ENCODE data around the gene TRNP1. TPM values are rescaled to one million over a fixed set of nuclear protein-coding genes. Genes with fewer than 3 reads are reported as not detected.

TRNP1 gene
- total RNA-seq, 2 donors from 2014 or later = not detected

DNA sequence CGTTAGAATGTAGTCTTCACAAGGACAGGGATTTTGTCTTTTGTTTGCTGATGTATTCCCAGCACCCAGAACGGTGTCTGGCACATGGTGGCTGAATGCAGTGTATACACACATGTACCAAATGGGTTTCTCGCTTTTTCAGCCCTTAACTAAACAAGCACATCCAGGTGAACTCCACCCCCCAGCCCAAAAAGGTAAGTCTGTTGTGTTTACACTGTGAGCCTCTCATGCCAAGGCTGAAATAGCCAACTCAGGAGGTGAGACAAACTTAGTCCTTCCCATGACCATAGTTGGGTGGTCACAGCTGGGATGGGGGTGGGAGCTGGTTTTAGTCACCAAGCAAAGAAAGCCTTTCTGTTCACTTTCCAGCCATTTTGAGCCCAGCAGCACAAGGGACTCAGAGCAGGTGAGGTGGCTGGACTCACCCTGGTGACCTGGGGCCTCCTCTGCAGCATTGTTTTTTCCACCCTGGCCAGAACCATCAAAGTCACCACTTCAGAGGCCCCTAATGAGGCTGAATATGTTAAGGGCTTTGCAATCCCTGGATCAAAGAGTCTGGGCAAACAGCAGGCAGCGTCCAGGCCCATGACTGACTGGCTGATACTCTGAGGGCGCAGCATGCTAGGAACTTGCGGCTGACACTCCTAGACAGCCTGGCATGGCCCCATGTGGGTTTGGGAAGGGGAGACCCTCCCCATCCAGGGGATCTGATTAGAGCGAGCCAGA, 10.4 kb downstream of the TRNP1 start:
- Mint-ChIP-seq H3K9me3 (no peaks in the 10 kb centered on the region), H3K36me3 (ENCODE audit: low read depth) (no peaks in the 10 kb centered on the region), H3K27ac (no peak overlapping the region), H3K4me1 (no peaks in the 10 kb centered on the region), H3K4me3 (no peak overlapping the region), H3K27me3 (peaks cover 3% of the 10 kb centered on the region)
- no peak for ATAC-seq (replicated peaks)

DNA sequence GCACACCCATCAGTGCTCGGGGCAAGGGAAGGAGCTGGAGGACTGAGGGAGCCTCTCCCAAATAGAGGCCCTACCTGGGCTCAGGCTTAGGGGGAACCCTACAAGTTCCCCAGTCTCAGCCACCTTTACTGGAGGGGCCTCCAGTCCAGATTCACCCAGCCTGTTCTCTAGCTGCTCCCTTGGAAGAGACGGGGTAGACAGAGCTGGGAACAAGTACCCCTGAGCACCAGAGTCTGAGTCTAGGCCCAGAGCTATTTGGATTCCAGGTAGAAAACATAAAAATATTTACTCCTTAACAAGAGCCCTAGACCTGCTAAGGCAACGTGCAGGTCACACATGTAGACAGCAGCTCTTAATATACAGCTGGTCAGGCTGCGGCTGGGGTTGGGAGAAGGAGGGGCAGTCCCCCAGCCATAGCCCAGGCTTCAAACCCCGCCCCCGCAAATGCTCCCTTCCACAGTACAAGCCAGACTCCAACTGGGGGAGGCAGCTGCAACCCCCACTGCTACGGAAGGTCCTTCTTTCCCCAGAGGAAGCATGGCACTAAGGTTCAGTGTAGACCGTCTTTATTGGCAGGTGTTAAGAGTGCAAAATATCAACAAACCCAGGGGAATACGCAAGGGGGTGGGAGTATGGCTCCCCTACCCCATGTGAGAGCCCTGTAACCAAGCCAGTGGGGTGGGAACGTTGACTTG, 11.1 kb downstream of the TRNP1 start:
- no peak overlapping the region for H3K4me3 Mint-ChIP-seq
- H3K9me3 Mint-ChIP-seq = no peaks in the 10 kb centered on the region
- ATAC-seq (replicated peaks) = no peak
- no peaks in the 10 kb centered on the region for H3K36me3 Mint-ChIP-seq (ENCODE audit: low read depth)
- peaks cover 3% of the 10 kb centered on the region for H3K27me3 Mint-ChIP-seq
- no peaks in the 10 kb centered on the region for H3K4me1 Mint-ChIP-seq
- H3K27ac Mint-ChIP-seq = no peak overlapping the region

- ATAC-seq (replicated peaks) = no peak
- Mint-ChIP-seq H3K9me3 (no peaks in the 10 kb centered on the region), H3K27ac (no peak overlapping the region), H3K27me3 (peaks cover 3% of the 10 kb centered on the region), H3K4me3 (no peak overlapping the region), H3K36me3 (ENCODE audit: low read depth) (no peaks in the 10 kb centered on the region), H3K4me1 (no peaks in the 10 kb centered on the region)
These were observed 11.7 kb downstream of the TRNP1 start for GRCh38 chr1:27005166-27005530.

DNA sequence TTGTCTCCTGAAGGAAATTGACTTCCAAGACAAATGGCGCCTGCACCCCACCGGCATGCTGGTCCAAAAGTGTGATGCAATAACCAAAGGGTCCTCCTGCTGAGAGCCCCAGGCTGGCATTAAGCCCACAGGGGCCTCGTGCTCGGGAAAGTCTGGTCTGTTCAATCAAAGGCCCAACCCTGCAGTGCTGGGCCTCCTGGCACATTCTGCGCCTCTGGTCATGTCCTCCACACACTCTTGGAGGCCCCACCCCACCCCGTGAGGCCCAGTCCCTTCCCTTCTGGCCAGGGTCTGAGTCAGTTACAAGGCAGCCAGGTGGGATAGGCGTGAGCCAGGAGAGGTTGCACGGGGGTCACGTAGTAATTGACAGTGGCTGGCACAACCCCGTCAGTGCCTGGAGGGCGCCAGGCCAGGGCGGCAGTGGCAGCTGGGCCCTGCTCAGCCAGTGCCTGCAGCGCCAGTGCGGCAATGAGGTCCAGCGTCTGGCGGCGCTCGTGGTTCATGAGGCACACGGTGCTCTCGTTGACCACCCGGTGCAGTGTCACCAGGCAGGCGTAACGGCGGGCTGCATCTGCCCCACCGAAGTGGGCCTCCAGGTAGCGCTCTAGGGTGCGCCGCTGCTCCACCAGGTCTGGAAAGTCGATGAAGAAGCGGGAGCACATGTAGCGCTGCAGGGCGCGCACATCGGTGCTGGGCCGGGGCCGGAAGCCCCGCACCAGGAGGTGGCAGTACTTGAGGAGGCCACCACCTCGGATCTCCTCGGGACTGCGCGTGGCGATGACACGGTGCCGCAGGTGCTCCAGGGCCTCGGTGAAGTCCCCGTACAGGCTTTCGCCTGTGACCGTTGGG, 12.4 kb downstream of the TRNP1 start:
- H3K27ac Mint-ChIP-seq = no peak overlapping the region
- no peak overlapping the region for H3K4me3 Mint-ChIP-seq
- no peaks in the 10 kb centered on the region for H3K36me3 Mint-ChIP-seq (ENCODE audit: low read depth)
- H3K4me1 Mint-ChIP-seq = no peaks in the 10 kb centered on the region
- peaks cover 3% of the 10 kb centered on the region for H3K27me3 Mint-ChIP-seq
- no peaks in the 10 kb centered on the region for H3K9me3 Mint-ChIP-seq
- ATAC-seq (replicated peaks) = no peak

DNA sequence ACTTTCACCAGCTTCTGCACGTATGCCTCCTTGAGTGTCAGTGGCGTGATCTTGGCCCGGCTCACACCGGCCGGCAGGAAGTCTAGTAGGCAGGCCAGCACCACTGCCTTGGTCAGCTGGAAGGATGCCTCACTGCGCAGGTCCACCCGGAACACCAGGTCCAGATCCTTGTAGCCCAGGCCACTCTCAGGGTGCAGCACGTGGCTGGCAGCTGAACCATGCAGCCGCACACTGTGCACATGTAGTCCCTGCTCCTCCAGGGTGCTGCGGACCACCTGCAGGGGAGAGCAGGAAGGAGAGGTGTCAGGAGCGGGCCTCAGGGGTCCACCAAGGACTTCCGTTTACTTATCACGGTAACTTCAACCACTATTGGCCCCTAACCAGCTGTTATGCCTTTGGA, 13.2 kb downstream of the TRNP1 start:
- Mint-ChIP-seq H3K9me3 (no peaks in the 10 kb centered on the region), H3K36me3 (ENCODE audit: low read depth) (no peaks in the 10 kb centered on the region), H3K4me1 (no peaks in the 10 kb centered on the region), H3K4me3 (no peak overlapping the region), H3K27ac (no peak overlapping the region), H3K27me3 (peaks cover 8% of the 10 kb centered on the region)
- no peak for ATAC-seq (replicated peaks)

DNA sequence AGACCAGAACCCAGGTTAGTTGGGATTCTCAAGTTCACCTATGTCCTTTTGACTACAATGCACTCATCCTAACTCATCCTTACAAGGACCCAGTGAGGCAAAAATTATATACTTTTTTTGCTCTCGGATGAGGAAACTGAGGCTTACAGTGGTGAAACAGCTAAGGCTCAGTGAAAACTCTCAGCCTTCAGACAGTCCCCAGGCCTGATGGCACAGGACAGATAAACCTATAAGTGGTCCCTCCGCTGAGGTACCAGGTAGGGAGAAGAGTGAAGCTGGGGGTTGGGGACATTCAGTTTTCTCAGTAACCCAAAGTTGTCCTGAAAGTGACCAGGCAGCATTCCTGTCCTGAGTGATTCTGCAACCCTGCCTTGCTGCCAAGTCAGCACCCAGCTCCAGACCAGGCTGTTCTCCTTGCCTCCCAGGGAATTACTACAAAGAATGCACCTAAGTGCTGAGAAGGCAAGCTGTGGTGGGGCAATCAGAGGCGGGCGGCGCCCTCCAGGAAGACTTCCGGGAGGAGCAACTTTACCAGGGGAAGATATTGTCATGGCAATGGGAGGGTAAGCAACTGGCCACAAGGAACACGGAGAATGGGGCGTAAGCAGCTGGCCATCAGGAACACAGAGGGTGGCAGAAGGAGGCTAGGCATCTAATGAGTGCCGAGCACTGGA, 14.6 kb downstream of the TRNP1 start:
- no peak overlapping the region for H3K4me3 Mint-ChIP-seq
- peaks cover 15% of the 10 kb centered on the region for H3K27me3 Mint-ChIP-seq
- no peaks in the 10 kb centered on the region for H3K36me3 Mint-ChIP-seq (ENCODE audit: low read depth)
- no peaks in the 10 kb centered on the region for H3K9me3 Mint-ChIP-seq
- ATAC-seq (replicated peaks) = no peak
- no peaks in the 10 kb centered on the region for H3K4me1 Mint-ChIP-seq
- H3K27ac Mint-ChIP-seq = no peak overlapping the region

DNA sequence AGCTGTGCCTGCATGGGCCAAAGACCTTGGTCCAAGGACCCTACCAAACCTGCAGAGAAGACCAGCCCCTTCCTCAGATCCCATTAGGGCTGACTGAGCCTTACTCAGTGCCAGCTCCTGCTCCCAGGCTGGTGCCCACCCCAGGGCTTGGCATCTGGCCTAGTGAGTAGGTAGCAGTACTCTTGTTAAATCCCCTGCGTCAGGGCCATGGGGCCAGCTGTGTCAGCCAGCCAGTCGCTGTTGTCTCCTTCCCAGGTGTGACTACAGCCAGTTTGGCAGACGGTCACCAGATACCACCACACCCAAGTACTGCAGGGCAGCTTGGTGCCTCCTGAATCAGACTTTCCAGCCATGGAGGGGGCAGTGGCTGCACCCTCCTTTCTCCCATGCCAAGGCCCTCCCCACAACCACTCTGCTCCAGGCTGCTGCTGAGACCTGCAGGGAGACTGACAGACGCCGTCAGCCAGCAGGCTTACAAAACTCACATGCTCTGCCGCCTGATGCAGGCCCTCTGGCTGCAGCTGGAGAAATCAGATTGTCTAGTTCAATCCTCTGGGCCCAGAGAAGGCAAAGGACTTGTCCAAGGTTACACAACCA, 16.2 kb downstream of the TRNP1 start:
- ATAC-seq (replicated peaks) = no peak
- Mint-ChIP-seq H3K4me1 (no peaks in the 10 kb centered on the region), H3K36me3 (ENCODE audit: low read depth) (no peaks in the 10 kb centered on the region), H3K4me3 (no peak overlapping the region), H3K27me3 (peaks cover 15% of the 10 kb centered on the region), H3K27ac (no peak overlapping the region), H3K9me3 (no peaks in the 10 kb centered on the region)

GRCh38 chr1:27010226-27010994, 16.9 kb downstream of the TRNP1 start:
- H3K4me3 Mint-ChIP-seq = no peak overlapping the region
- no peaks in the 10 kb centered on the region for H3K9me3 Mint-ChIP-seq
- no peak overlapping the region for H3K27ac Mint-ChIP-seq
- H3K4me1 Mint-ChIP-seq = no peaks in the 10 kb centered on the region
- H3K27me3 Mint-ChIP-seq = peaks cover 15% of the 10 kb centered on the region
- no peaks in the 10 kb centered on the region for H3K36me3 Mint-ChIP-seq (ENCODE audit: low read depth)
- ATAC-seq (replicated peaks) = no peak

GRCh38 chr1:27011058-27011764, 17.7 kb downstream of the TRNP1 start:
- no peaks in the 10 kb centered on the region for H3K9me3 Mint-ChIP-seq
- no peaks in the 10 kb centered on the region for H3K36me3 Mint-ChIP-seq (ENCODE audit: low read depth)
- no peak overlapping the region for H3K27ac Mint-ChIP-seq
- ATAC-seq (replicated peaks) = no peak
- H3K27me3 Mint-ChIP-seq = peaks cover 15% of the 10 kb centered on the region
- H3K4me3 Mint-ChIP-seq = peak overlapping the region; percentile 32
- no peaks in the 10 kb centered on the region for H3K4me1 Mint-ChIP-seq

DNA sequence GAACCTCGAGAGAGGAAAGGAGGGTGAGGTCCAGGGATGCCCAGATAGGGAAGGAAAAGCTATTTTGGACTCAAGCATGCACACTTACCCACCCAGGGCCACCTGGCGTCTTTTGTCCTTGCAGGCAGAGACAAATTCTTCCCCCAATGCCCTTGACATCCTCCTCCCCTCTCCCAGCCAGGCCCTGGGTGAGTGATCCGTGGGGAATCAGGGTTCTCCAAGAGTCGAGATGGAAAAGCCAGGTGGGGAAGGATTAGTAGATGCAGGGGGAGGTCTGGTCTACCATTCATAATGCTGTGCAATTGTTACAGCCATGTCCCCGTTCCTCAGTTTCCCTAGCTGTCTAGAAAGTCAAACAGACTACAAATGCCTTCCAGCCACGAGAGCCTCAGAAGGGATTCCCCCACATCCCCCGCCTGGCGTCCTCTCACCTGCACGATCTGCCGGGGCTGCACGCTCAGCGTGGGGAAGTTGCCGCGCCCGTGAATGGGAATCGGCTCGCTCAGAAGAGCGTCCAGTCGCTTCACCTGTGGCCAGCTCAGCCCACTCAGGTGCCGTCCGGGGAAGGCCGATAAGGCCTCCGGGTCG, 18.6 kb downstream of the TRNP1 start:
- Mint-ChIP-seq H3K27me3 (peaks cover 15% of the 10 kb centered on the region), H3K4me3 (peak overlapping the region; percentile 32), H3K27ac (no peak overlapping the region), H3K36me3 (ENCODE audit: low read depth) (no peaks in the 10 kb centered on the region), H3K4me1 (no peaks in the 10 kb centered on the region), H3K9me3 (no peaks in the 10 kb centered on the region)
- ATAC-seq (replicated peaks) = peak; percentile 5

DNA sequence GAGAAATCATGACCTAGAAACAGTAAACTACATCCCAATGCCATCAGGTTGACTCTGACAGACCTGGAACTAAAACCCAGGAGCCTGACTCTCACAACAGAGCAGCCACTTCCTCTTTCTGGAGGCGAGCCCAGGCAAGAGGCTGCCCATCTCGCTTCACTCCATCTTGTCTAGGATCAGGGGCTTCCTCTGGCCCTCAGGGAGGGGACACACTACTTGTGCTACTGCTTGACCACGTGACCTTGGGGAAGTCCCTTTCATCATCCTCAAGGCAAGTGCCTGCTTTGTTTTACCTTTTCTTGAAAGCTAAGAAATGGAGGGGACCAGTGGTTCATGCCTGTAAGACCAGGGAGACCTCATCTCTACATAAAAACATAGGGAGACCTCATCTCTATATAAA, 21.8 kb downstream of the TRNP1 start:
- ATAC-seq (replicated peaks) = no peak
- H3K9me3 Mint-ChIP-seq = no peaks in the 10 kb centered on the region
- H3K27me3 Mint-ChIP-seq = peaks cover 12% of the 10 kb centered on the region
- no peaks in the 10 kb centered on the region for H3K36me3 Mint-ChIP-seq (ENCODE audit: low read depth)
- no peaks in the 10 kb centered on the region for H3K4me1 Mint-ChIP-seq
- H3K4me3 Mint-ChIP-seq = no peak overlapping the region
- no peak overlapping the region for H3K27ac Mint-ChIP-seq

- H3K4me1 Mint-ChIP-seq = no peaks in the 10 kb centered on the region
- ATAC-seq (replicated peaks) = no peak
- H3K36me3 Mint-ChIP-seq (ENCODE audit: low read depth) = no peaks in the 10 kb centered on the region
- no peaks in the 10 kb centered on the region for H3K9me3 Mint-ChIP-seq
- H3K27me3 Mint-ChIP-seq = peaks cover 11% of the 10 kb centered on the region
- no peak overlapping the region for H3K4me3 Mint-ChIP-seq
- H3K27ac Mint-ChIP-seq = no peak overlapping the region
These were observed 22.9 kb downstream of the TRNP1 start for GRCh38 chr1:27016376-27016775.

GRCh38 chr1:27017207-27017606, 23.7 kb downstream of the TRNP1 start:
- H3K4me1 Mint-ChIP-seq = no peaks in the 10 kb centered on the region
- no peaks in the 10 kb centered on the region for H3K9me3 Mint-ChIP-seq
- no peak overlapping the region for H3K27ac Mint-ChIP-seq
- no peak for ATAC-seq (replicated peaks)
- peaks cover 3% of the 10 kb centered on the region for H3K27me3 Mint-ChIP-seq
- no peak overlapping the region for H3K4me3 Mint-ChIP-seq
- H3K36me3 Mint-ChIP-seq (ENCODE audit: low read depth) = no peaks in the 10 kb centered on the region
